H9 (cell line): ENCODE results near the gene NTRK2. TPM values are rescaled to one million over a fixed set of nuclear protein-coding genes. Genes with fewer than 3 reads are reported as not detected.

Experiments
- DNase-seq: peaks from one replicate; pipeline ENCODE4 v3.0.0-alpha.2; 2017
- H2AFZ ChIP-seq: one replicate; pipeline ENCODE4 v1.6.1; 2013; ENCODE audit warnings: mild to moderate bottlenecking, low read length, control low read depth, moderate library complexity
- H2AK5ac ChIP-seq: 2 replicates; pipeline ENCODE4 v1.6.1; 2013; ENCODE audit warnings: low read length, control low read depth, mixed read lengths; ENCODE audit not compliant: insufficient read length
- H2BK120ac ChIP-seq: one replicate; pipeline ENCODE4 v1.6.1; 2013; ENCODE audit warnings: low read depth, mild to moderate bottlenecking, low read length, control low read depth, inconsistent platforms; ENCODE audit not compliant: poor library complexity, severe bottlenecking
- H2BK12ac ChIP-seq: 2 replicates; pipeline ENCODE4 v1.6.1; 2013; ENCODE audit warnings: low read length, control low read depth, mixed read lengths, low read depth; ENCODE audit not compliant: insufficient read length
- H2BK15ac ChIP-seq: 2 replicates; pipeline ENCODE4 v1.6.1; 2013; ENCODE audit warnings: low read depth, low read length, control low read depth
- H2BK20ac ChIP-seq: one replicate; pipeline ENCODE4 v1.6.1; 2013; ENCODE audit warnings: low read depth, mild to moderate bottlenecking, low read length, control low read depth, inconsistent platforms; ENCODE audit not compliant: poor library complexity, severe bottlenecking
- H2BK5ac ChIP-seq: 2 replicates; pipeline ENCODE4 v1.6.1; 2013; ENCODE audit warnings: low read length, control low read depth, mixed read lengths; ENCODE audit not compliant: insufficient read length
- H3K14ac ChIP-seq: 2 replicates; pipeline ENCODE4 v1.6.1; 2013; ENCODE audit warnings: low read length, control low read depth; ENCODE audit not compliant: insufficient read depth
- H3K18ac ChIP-seq: 2 replicates; pipeline ENCODE4 v1.6.1; 2013; ENCODE audit warnings: low read depth, mild to moderate bottlenecking, mixed read lengths, low read length, control low read depth; ENCODE audit not compliant: insufficient read length
- H3K23ac ChIP-seq: 2 replicates; pipeline ENCODE4 v1.6.1; 2013; ENCODE audit warnings: low read length, control low read depth, mixed read lengths, low read depth; ENCODE audit not compliant: insufficient read length
- H3K23me2 ChIP-seq: 2 replicates; pipeline ENCODE4 v1.6.1; 2013; ENCODE audit warnings: low read depth, mild to moderate bottlenecking, mixed read lengths, low read length, control low read depth; ENCODE audit not compliant: insufficient read length, poor library complexity, severe bottlenecking
- H3K27ac ChIP-seq: 2 replicates; pipeline ENCODE4 v1.5.1; 2013; ENCODE audit warnings: low read length, control low read depth, mixed read lengths, low read depth; ENCODE audit not compliant: insufficient read length
- H3K27me3 ChIP-seq: 2 replicates; pipeline ENCODE4 v1.6.1; 2013; ENCODE audit warnings: low read length, control low read depth, inconsistent platforms; ENCODE audit not compliant: insufficient read depth
- H3K4ac ChIP-seq: 2 replicates; pipeline ENCODE4 v1.6.1; 2013; ENCODE audit warnings: low read depth, mild to moderate bottlenecking, control low read depth, inconsistent platforms, low read length, moderate library complexity
- H3K4me1 ChIP-seq: 2 replicates; pipeline ENCODE4 v1.6.1; 2013; ENCODE audit warnings: low read length, control low read depth, inconsistent platforms; ENCODE audit not compliant: insufficient read depth
- H3K4me2 ChIP-seq: 2 replicates; pipeline ENCODE4 v1.6.1; 2013; ENCODE audit warnings: low read length, control low read depth, mixed read lengths; ENCODE audit not compliant: insufficient read length, insufficient read depth
- H3K56ac ChIP-seq: 2 replicates; pipeline ENCODE4 v1.6.1; 2013; ENCODE audit warnings: low read depth, mild to moderate bottlenecking, mixed read lengths, low read length, control low read depth; ENCODE audit not compliant: insufficient read length
- H3K79me1 ChIP-seq: 2 replicates; pipeline ENCODE4 v1.6.1; 2013; ENCODE audit warnings: low read depth, mild to moderate bottlenecking, moderate library complexity, low read length, control low read depth, inconsistent platforms; ENCODE audit not compliant: insufficient read depth, poor library complexity, severe bottlenecking
- H3K79me2 ChIP-seq: 2 replicates; pipeline ENCODE4 v1.6.1; 2013; ENCODE audit warnings: low read length, control low read depth, inconsistent platforms; ENCODE audit not compliant: insufficient read depth
- H3K9ac ChIP-seq: 2 replicates; pipeline ENCODE4 v1.6.1; 2013; ENCODE audit warnings: low read length, control low read depth, mixed read lengths; ENCODE audit not compliant: insufficient read length; ENCODE audit errors: extremely low read depth
- H3K9me3 ChIP-seq: one replicate; pipeline ENCODE4 v1.6.1; 2013; ENCODE audit warnings: low read depth, low read length, inconsistent platforms; ENCODE audit not compliant: control insufficient read depth
- H3T11ph ChIP-seq: one replicate; pipeline ENCODE4 v1.6.1; 2013; ENCODE audit warnings: mild to moderate bottlenecking, low read length, control low read depth, inconsistent platforms
- H4K20me1 ChIP-seq: one replicate; pipeline ENCODE4 v1.6.1; 2013; ENCODE audit not compliant: control insufficient read depth, insufficient read length, insufficient read depth
- H4K5ac ChIP-seq: 2 replicates; pipeline ENCODE4 v1.6.1; 2013; ENCODE audit warnings: low read depth, mild to moderate bottlenecking, mixed read lengths, low read length, control low read depth; ENCODE audit not compliant: insufficient read length
- H4K8ac ChIP-seq: replicated peaks from 2 replicates; pipeline ENCODE4 v1.6.1; 2013; ENCODE audit warnings: low read length, control low read depth, mixed read lengths, low read depth; ENCODE audit not compliant: insufficient read length
- H4K91ac ChIP-seq: 2 replicates; pipeline ENCODE4 v1.6.1; 2013; ENCODE audit warnings: low read depth, mild to moderate bottlenecking, moderate library complexity, mixed read lengths, low read length, control low read depth; ENCODE audit not compliant: insufficient read length
- H3K27ac Mint-ChIP-seq, 3 experiments: 2 replicates in 2 of 3; 3 replicates in 1 of 3; pipeline ENCODE4 v1.8.0; 2020 to 2021; ENCODE audit warnings: mixed read lengths in 3 of 3, mild to moderate bottlenecking in 1 of 3, moderate library complexity in 1 of 3
- H3K27me3 Mint-ChIP-seq: 2 replicates; pipeline ENCODE4 v1.8.0; 2021; ENCODE audit warnings: low read depth, mild to moderate bottlenecking, moderate library complexity, mixed read lengths
- H3K36me3 Mint-ChIP-seq, 3 experiments: 2 replicates in 2 of 3; 3 replicates in 1 of 3; pipeline ENCODE4 v1.8.0; 2020 to 2021; ENCODE audit warnings: low read depth in 3 of 3, mixed read lengths in 3 of 3; ENCODE audit not compliant: insufficient read depth in 1 of 3
- H3K4me1 Mint-ChIP-seq, 2 experiments: 2 replicates each; pipeline ENCODE4 v1.8.0; 2020; ENCODE audit warnings: mixed read lengths in 2 of 2
- H3K4me3 Mint-ChIP-seq, 2 experiments: 2 replicates in 1 of 2; 3 replicates in 1 of 2; pipeline ENCODE4 v1.8.0; 2020 to 2021; ENCODE audit warnings: mild to moderate bottlenecking in 2 of 2, mixed read lengths in 2 of 2, moderate library complexity in 1 of 2
- H3K9me3 Mint-ChIP-seq, 2 experiments: 2 replicates in 1 of 2; 3 replicates in 1 of 2; pipeline ENCODE4 v1.8.0; 2020; ENCODE audit warnings: mild to moderate bottlenecking in 2 of 2, mixed read lengths in 2 of 2, moderate library complexity in 1 of 2
- WGBS: extraction: QIAGEN DNeasy Blood & Tissue Kit; methylation state at CpG from one replicate; pipeline ENCODE4 v1.1.7; 2013; ENCODE audit warnings: missing lambda C conversion rate, low lambda C conversion rate, mixed read lengths; ENCODE audit not compliant: insufficient read length; ENCODE audit errors: extremely low coverage; 5-methylcytosine and 5-hydroxymethylcytosine counted together
- total RNA-seq: library from RNA; stranded (reverse); gene quantifications from 2 replicates; pipeline ENCODE4 v1.2.1, GENCODE V29; 2021
- TF ChIP-seq, protein P1 (sequence below): fragments of 200-600 bp; sonication (generic); conservative IDR thresholded peaks from 3 replicates; pipeline ENCODE4 v1.8.0; 2021; ENCODE audit warnings: antibody characterized with exemption, mild to moderate bottlenecking

NTRK2 gene
- total RNA-seq, 1 experiment from 2014 or later, result 0.02 TPM

GRCh38 chr9:84694248-84694647 lies 24.7 kb downstream of the NTRK2 start:
- Histone ChIP-seq H3K18ac (no peak overlapping the region), H2BK15ac (no peak overlapping the region), H2BK20ac (no peak overlapping the region), H4K20me1 (no peaks in the 10 kb centered on the region), H2AK5ac (no peak overlapping the region), H3K9me3 (no peaks in the 10 kb centered on the region), H3K27me3 (no peaks in the 10 kb centered on the region), H3K9ac (no peak overlapping the region), H3K79me1 (no peaks in the 10 kb centered on the region), H3K23me2 (no peaks in the 10 kb centered on the region), H4K8ac (no peak overlapping the region), H3K4me1 (no peaks in the 10 kb centered on the region), H3K4me2 (no peak overlapping the region), H4K5ac (no peak overlapping the region), H3T11ph (no peak overlapping the region), H2BK12ac (no peak overlapping the region), H3K23ac (no peak overlapping the region), H3K14ac (no peak overlapping the region), H3K79me2 (no peaks in the 10 kb centered on the region), H2AFZ (no peak overlapping the region), H3K56ac (no peak overlapping the region), H2BK5ac (no peak overlapping the region), H2BK120ac (no peak overlapping the region), H3K27ac (no peak overlapping the region), H4K91ac (no peak overlapping the region), H3K4ac (no peak overlapping the region)
- Mint-ChIP-seq H3K9me3 (no peaks in the 10 kb centered on the region), H3K36me3 (no peaks in the 10 kb centered on the region), H3K4me3 (no peak overlapping the region), H3K27me3 (0 out of 2 replicates have a peak, but pooled peaks cover 1% of the 10 kb centered on the region), H3K27ac (no peak overlapping the region), H3K4me1 (peaks cover 7 to 10% of the 10 kb centered on the region in 2 experiments)
- TF ChIP-seq, protein P1, sequence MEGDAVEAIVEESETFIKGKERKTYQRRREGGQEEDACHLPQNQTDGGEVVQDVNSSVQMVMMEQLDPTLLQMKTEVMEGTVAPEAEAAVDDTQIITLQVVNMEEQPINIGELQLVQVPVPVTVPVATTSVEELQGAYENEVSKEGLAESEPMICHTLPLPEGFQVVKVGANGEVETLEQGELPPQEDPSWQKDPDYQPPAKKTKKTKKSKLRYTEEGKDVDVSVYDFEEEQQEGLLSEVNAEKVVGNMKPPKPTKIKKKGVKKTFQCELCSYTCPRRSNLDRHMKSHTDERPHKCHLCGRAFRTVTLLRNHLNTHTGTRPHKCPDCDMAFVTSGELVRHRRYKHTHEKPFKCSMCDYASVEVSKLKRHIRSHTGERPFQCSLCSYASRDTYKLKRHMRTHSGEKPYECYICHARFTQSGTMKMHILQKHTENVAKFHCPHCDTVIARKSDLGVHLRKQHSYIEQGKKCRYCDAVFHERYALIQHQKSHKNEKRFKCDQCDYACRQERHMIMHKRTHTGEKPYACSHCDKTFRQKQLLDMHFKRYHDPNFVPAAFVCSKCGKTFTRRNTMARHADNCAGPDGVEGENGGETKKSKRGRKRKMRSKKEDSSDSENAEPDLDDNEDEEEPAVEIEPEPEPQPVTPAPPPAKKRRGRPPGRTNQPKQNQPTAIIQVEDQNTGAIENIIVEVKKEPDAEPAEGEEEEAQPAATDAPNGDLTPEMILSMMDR, result no peak
- DNase-seq, result no peak
- WGBS, result no CpG with 5 or more reads among the region's 3 CpGs
